Left colon (tissue), 2 donors: Measurements from ENCODE around the gene PRKG2. TPM values are rescaled to one million over a fixed set of nuclear protein-coding genes. Genes with fewer than 3 reads are reported as not detected.
"Not testable (repeated sequence)": the region's sequence is repeated elsewhere in the genome, so short reads cannot be mapped to it uniquely, and the experiment has no call there.

Source experiments
- ATAC-seq: fragments of 200-7000 bp; cut with Tn5 transposase; one replicate; pipeline ENCODE4 v1.9.1; 2020; ENCODE audit warnings: mild to moderate bottlenecking, moderate library complexity
- DNase-seq, 2 donors: peaks; one replicate each; pipeline ENCODE4 v3.0.0-alpha.2; 2020
- intact Hi-C, 2 donors: fragments of 100-400 bp; cut with DNase I in 1 of 2; cut with micrococcal nuclease in 1 of 2; formaldehyde crosslinking; loops; one replicate each; pipeline versions ENCODE4 v1.11.2 to v1.14.0; 2022; cut with DNase I, micrococcal nuclease
- total RNA-seq, 2 donors: library from RNA; stranded (reverse); fragmentation: NEBNext Ultra II Directional; extraction: Animal tissue kit (Norgen Biotek cat#: 25700); gene quantifications; one replicate each; pipeline ENCODE4 v1.2.1, GENCODE V29; 2021
- donor health status: DM: no; HTN: no; CAD: no.
- donor health status: DM: yes; HTN: yes; CAD: no.

The PRKG2 gene
- total RNA-seq, 2 donors from 2014 or later: 8.0 to 12.3 TPM

DNA sequence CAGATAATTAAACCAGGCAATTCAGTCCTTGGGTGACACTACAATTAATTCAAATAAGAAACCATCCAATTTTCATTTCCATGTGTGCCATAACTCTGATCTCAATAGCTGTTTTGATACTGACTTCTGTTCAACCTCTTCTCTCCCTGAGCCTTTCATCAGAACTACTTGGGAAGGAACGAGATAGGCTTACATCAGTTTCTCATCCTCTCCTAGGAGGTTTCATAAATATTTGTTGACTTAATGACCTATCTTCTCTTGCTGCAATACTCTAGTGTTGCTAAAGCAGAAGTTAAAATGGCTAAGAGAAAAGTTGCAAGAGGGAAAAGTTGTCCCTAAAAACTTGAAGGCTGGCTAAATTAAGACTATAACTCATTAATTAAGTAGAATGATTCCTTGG is 41.8 kb downstream of the PRKG2 start:
- ATAC-seq (no peak), DNase-seq (no peak)
- intact Hi-C loops: no loop called here

GRCh38 chr4:81166458-81167160 is 48.4 kb downstream of the PRKG2 start:
- ATAC-seq: no peak
- intact Hi-C loops: no loop called here
- no peak for DNase-seq

DNA sequence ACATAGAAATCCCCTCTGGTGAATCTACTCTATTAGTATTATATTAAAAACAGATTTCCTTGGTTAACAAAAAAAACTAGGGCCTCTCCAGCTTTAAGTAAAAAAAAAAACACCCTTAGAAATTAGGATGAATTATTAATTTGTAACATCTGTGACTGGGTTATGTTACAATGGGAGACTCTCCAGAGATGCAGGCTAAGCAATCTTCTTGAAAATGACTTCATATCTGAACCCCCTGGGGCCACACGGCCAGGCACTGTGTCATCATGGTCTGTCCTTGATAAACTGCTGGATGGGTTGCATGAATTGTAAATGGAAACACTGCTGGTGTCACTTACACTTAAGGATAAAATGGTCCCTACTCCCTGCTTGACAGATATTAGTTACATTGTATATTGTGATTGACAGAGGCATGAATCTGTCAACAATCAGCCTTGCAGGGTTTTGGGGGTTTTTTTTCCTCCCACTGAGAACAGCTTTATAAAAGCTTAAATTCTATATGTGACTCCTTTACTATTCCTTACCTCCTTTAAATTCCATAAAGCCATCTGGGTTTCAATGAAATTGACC is 49.1 kb downstream of the PRKG2 start:
- intact Hi-C loops: no loop called here
- ATAC-seq (no peak), DNase-seq (no peak)

GRCh38 chr4:81164623-81165416 is 50.2 kb downstream of the PRKG2 start:
- DNase-seq: peak in 1 of 2 donors; percentile 40
- ATAC-seq: peak; percentile 90
- intact Hi-C loops: no loop called here

DNA sequence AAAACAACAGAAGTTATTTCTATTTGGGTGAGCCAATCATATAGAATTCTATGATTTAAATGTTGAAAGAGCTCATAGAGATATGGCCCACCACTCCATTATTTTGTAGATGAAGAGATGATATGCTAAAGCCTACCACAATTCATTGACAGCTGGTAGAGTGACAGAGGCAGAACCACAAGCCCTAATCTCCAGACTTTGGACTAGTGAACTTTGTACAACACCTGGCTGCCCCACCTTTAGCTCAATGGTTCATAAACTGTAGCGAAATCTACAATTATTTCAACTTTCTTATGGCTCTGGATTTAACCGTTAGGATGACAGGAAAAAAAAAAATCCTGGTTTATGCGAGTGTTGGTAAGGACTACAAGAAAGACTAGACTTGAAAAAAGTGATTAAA is 50.9 kb downstream of the PRKG2 start:
- DNase-seq (peak in 1 of 2 donors; percentile 23), ATAC-seq (peak; percentile 96)
- intact Hi-C loops: no loop called here

DNA sequence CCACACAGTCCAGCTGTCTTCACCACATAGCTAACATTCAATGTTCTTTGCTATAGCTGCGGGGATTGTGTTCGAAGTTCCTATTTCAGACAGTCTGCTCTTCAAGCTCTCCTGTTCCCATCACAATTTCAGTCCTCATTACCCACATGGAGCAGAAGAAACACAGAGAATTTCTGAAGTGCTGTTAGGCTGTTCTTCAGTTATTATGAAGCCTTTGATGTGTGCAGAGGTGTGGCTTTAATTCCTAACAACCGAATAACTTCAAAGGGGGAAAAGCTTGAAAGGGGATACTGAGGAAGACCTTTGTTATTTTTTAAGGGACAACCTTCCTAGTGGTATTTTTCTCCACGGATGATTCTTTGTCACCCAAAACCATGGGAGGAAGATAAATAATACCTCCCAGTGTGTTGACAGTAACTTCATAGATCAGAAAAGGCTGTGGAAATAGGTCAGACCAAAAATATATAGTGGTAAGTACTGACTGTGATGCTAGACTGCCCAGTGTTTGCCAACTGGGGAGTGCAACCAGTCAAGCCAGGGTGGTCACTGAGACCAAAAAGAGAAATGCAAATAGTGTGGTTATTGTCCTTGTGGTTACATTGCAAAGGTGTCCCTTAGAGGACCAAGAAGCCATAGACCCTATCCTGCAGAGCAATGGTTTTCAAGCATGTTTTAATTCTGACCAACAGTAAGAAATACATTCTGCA is 52.1 kb downstream of the PRKG2 start:
- intact Hi-C loops: no loop called here
- ATAC-seq (no peak), DNase-seq (no peak)

DNA sequence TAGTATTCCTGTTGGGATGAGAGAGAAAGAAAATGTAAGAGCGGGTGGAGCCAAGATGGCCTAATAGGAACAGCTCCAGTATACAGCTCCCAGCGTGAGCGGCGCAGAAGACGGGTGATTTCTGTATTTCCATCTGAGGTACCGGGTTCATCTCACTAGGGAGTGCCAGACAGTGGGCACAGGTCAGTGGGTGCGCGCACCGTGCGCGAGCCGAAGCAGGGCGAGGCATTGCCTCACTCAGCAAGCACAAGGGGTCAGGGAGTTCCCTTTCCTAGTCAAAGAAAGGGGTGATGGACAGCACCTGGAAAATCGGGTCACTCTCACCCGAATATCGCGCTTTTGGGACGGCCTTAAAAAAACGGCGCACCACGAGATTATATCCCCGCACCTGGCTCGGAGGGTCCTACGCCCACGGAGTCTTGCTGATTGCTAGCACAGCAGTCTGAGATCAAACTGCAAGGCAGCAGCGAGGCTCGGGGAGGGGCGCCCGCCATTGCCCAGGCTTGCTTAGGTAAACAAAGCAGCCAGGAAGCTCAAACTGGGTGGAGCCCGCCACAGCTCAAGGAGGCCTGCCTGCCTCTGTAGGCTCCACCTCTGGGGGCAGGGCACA is 61.2 kb downstream of the PRKG2 start:
- peak; percentile 85 for ATAC-seq
- intact Hi-C loops: not testable (repeated sequence)

GRCh38 chr4:81152839-81153713 is 61.9 kb downstream of the PRKG2 start:
- no peak for DNase-seq
- ATAC-seq: peak; percentile 67
- intact Hi-C loops: no loop called here

More for the DNA sequence above, 61.2 kb downstream of the PRKG2 start:
- DNase-seq: peak; percentile 61 to 62

DNA sequence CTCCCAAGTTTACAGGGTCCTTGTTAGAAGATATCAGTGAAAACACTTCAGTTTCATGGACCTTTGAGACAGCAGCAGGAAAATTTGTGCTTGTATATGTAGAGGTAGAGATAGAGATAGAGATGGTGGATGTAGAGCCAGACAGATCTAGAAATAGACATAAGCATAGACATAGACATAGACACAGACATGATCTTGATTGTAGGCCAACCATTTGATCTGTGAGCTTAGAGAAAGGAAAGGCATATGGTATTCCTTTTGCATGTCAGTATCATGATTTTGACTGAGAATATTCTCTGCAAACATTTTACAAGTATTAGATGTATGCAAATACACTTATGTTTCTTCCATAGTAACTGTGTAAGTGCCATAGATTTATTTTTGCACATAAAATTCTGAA is 65.0 kb downstream of the PRKG2 start:
- DNase-seq (no peak), ATAC-seq (no peak)
- intact Hi-C loops: no loop called here

DNA sequence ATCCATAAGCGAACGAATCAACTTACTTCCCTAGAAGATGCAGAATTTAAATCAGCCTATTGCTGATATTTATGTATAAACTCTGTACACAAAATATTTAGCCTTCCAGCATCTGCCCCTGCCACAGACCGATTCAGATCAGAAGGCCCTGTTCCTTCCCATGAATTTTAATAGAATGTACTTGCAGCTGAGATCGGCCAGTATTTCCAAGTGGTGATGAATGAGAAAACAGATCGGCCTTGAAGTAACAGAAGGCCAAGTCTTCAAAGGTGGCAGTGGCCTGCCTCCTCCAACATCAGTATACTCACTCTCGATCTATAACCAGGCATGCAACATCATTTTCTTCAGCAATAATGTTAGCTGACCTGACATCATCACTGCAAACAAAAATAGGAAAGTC is 66.4 kb downstream of the PRKG2 start:
- ATAC-seq: no peak
- intact Hi-C loops: no loop called here
- no peak for DNase-seq

DNA sequence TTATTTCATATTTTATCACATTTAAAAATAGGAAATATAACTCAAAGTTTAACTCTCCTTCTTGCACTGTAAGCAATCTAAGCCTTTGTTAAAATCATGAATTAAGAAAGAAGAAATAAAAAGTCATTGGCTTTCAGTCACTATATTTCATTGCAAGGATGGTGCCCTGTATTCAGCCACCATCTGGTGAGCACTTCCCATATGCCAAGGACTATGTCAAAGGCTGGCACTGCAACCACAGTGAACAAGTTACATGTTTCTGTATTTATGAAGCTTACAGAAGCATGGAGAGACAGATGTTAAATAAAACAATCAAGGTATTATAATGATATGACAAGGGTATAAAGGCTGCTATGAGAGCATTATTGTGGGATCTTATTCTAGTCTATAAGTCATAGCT is 68.6 kb downstream of the PRKG2 start:
- ATAC-seq: peak; percentile 9
- DNase-seq: no peak
- intact Hi-C loops: no loop called here

DNA sequence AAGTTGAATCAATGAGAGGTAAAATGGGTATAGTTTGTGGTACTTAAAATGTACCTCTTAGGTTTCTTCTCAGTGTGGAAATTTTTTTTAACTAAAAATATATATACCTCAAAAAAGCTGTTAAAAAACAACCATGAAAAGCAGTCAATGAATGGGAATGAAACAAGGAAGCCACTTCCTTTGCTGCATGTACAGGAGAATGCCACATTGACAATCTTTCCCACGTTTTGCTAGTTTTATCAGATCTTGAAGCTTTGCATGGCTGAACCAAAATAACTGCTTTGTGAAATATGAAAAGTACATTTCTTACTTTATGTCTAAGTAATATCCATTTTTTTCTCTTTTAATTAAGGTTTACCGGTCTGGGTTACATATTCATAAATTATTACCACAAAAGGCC is 71.8 kb downstream of the PRKG2 start:
- ATAC-seq (peak; percentile 25), DNase-seq (no peak)
- intact Hi-C loops: no loop called here

GRCh38 chr4:81142744-81143143 is 72.3 kb downstream of the PRKG2 start:
- ATAC-seq: peak; percentile 98
- peak; percentile 26 to 57 for DNase-seq
- intact Hi-C loops: no loop called here

DNA sequence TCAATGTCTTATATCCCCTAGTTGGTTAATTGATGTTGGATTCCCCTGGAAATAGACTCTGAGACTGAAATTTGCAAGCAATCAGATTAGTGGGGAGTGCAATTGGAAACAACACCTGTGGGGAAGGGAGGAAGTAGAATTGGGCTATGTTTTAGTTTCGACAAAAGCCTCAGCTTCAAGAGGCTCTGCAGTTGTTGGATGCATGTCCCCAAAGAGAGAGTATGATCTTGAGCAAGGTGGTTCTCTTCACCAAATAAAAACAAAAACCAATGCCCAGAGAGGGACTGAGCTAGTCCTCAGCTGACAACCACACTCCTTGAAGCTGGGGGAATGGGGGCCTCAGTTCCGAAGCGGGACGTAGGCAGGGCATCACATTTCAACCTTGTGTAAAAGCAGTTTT is 77.1 kb downstream of the PRKG2 start:
- DNase-seq: no peak
- intact Hi-C loops: no loop called here
- no peak for ATAC-seq

- ATAC-seq: no peak
- intact Hi-C loops: no loop called here
- DNase-seq: no peak
Measured at GRCh38 chr4:81137446-81137845, 77.6 kb downstream of the PRKG2 start.

DNA sequence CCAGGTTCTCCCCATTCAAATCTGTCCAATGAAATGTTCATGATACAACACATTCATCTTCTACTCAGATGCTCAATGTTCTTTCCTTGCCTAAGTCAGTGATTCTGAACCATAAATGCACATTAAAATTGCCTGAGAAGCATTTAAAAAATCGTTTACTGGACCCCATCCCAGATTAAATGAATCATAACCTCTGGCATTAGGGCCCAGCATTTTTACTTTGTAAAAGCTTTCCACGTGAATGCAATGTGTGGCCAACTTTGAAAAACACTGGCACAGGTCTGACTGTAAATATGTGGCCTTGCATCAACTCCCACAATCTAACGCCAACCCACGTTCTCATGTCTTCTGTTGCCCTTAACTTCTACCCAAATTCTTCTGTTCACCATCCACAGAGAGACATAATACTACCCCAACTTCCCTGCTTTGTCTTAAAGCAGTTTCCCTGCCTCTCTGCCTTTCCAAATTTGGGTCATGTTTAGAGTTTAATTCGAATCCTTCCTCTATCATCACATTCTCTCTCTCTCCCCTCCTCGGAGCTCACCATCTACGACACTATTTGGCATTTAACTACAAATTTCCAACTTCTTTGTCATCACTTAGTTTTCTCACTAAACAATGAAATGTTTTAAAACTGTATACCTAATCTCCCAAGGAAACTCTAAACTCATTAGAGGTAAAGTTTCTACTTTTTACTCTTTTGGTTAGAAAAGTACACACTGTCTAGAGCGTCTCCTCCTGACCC is 78.7 kb downstream of the PRKG2 start:
- DNase-seq: no peak
- no peak for ATAC-seq
- intact Hi-C loops: no loop called here

DNA sequence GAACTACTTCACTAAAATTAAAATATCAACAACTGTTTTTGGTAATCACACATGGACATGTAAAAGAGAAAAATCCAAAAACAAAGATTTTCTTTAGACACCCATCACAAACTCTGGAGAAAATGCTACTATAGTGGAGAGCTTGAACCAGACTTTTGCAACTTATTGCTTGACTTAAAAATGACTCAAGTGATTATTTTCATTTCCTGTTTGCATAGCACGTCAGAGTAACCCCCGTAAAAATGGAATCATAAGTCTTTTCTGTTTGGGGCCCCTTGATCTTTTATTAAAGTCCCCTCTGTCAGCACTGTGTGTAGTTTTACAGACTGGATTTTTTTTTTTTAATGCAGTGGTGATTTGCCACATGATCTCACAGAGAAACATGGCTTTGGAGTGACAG is 79.5 kb downstream of the PRKG2 start:
- ATAC-seq (no peak), DNase-seq (no peak)
- intact Hi-C loops: no loop called here

DNA sequence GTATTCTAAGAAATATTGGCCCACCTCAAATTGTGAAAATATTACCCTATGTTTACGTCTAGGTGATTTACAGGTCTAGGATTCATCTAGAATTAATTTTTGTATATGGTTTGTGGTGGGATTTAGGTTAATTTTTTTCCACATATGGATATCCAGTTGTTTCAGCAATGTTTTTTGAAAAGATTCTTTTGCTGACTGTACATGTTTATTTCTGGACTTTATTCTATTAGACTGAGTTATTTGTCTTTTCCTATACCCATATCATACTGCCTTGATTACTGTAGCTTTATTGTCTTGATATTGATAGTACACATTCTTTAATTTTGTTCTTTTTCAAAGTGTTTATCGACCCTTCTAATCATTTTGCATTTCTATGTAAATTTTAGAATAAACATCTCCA is 83.5 kb downstream of the PRKG2 start:
- ATAC-seq (no peak), DNase-seq (no peak)
- intact Hi-C loops: no loop called here
